DND-41 (cell line): ENCODE data around the gene CYFIP2.

Experiments used
- CTCF ChIP-seq: IDR thresholded peaks from 2 replicates; pipeline ENCODE4 v1.5.1; 2012; ENCODE audit warnings: borderline replicate concordance, low read length, moderate library complexity, mild to moderate bottlenecking; ENCODE audit not compliant: poor library complexity, severe bottlenecking; ENCODE audit errors: extremely low read depth
- EZH2 ChIP-seq: IDR thresholded peaks from 3 replicates; pipeline ENCODE4 v1.6.1; 2012; ENCODE audit warnings: borderline replicate concordance, low read depth, mild to moderate bottlenecking, moderate library complexity, low read length, inconsistent platforms; ENCODE audit not compliant: severe bottlenecking

- TF ChIP-seq CTCF, result no peak
- TF ChIP-seq EZH2, result no peak
Observed at GRCh38 chr5:157278319-157279037, 12.6 kb downstream of the CYFIP2 start.
